HepG2 (cell line): ENCODE measurements around the gene SDCCAG8. TPM values are rescaled to one million over a fixed set of nuclear protein-coding genes. Genes with fewer than 3 reads are reported as not detected.

Experiments
- AHDC1 ChIP-seq: sonication (generic); formaldehyde crosslinking; IDR thresholded peaks from 2 replicates; pipeline ENCODE4 v1.5.1; 2020; ENCODE audit warnings: mild to moderate bottlenecking, missing genetic modification reagents, borderline replicate concordance
- ATAD3A ChIP-seq: sonication (generic); formaldehyde crosslinking; IDR thresholded peaks from 2 replicates; pipeline ENCODE4 v1.4.0; 2020; ENCODE audit warnings: missing genetic modification reagents
- ESRRA ChIP-seq: sonication (generic); formaldehyde crosslinking; IDR thresholded peaks from 2 replicates; pipeline ENCODE4 v1.5.1; 2020; ENCODE audit warnings: mild to moderate bottlenecking, low read depth, missing genetic modification reagents
- ETS1 ChIP-seq: sonication (generic); formaldehyde crosslinking; IDR thresholded peaks from 2 replicates; pipeline ENCODE4 v1.4.0; 2020; ENCODE audit warnings: missing genetic modification reagents
- JUN ChIP-seq: sonication (generic); formaldehyde crosslinking; IDR thresholded peaks from 2 replicates; pipeline ENCODE4 v1.4.0; 2020; ENCODE audit warnings: mild to moderate bottlenecking, missing genetic modification reagents
- KDM4B ChIP-seq: sonication (generic); formaldehyde crosslinking; IDR thresholded peaks from 2 replicates; pipeline ENCODE4 v1.4.0; 2020; ENCODE audit warnings: missing genetic modification reagents
- MED13 ChIP-seq: sonication (generic); formaldehyde crosslinking; IDR thresholded peaks from 2 replicates; pipeline ENCODE4 v1.5.0; 2020; ENCODE audit warnings: missing genetic modification reagents
- PATZ1 ChIP-seq: sonication (generic); formaldehyde crosslinking; IDR thresholded peaks from 2 replicates; pipeline ENCODE4 v1.4.0; 2020; ENCODE audit warnings: missing genetic modification reagents
- U2AF2 ChIP-seq: fragments of 200-400 bp; formaldehyde crosslinking; IDR thresholded peaks from 2 replicates; pipeline ENCODE4 v1.6.1; 2017; ENCODE audit warnings: low read depth, mild to moderate bottlenecking, low read length
- WIZ ChIP-seq: sonication (generic); formaldehyde crosslinking; IDR thresholded peaks from 2 replicates; pipeline ENCODE4 v1.5.1; 2020; ENCODE audit warnings: mild to moderate bottlenecking, missing genetic modification reagents
- ZBTB4 ChIP-seq: sonication (generic); formaldehyde crosslinking; IDR thresholded peaks from 2 replicates; pipeline ENCODE4 v1.4.0; 2020; ENCODE audit warnings: missing genetic modification reagents, mild to moderate bottlenecking, borderline replicate concordance
- ZBTB7A ChIP-seq: sonication (generic); formaldehyde crosslinking; IDR thresholded peaks from 2 replicates; pipeline ENCODE4 v1.8.0; 2022; ENCODE audit warnings: mild to moderate bottlenecking, missing genetic modification reagents
- ZNF282 ChIP-seq: fragments of 450-650 bp; IDR thresholded peaks from 2 replicates; pipeline ENCODE4 v1.6.1; 2018; ENCODE audit not compliant: partially characterized antibody
- ZNF414 ChIP-seq: sonication (generic); formaldehyde crosslinking; IDR thresholded peaks from 2 replicates; pipeline ENCODE4 v1.5.0; 2020; ENCODE audit warnings: missing genetic modification reagents
- ZNF598 ChIP-seq: sonication (generic); formaldehyde crosslinking; IDR thresholded peaks from 2 replicates; pipeline ENCODE4 v1.5.1; 2020; ENCODE audit warnings: mild to moderate bottlenecking, missing genetic modification reagents, borderline replicate concordance
- polyA plus RNA-seq, 8 experiments: library from polyadenylated mRNA; depleted of rRNA in 3 of 8; stranded (reverse) in 7 of 8; unstranded in 1 of 8; fragments of >200 nt; fragmentation: Illumina TruSeq in 4 of 8; extraction: Trizol in 4 of 8; gene quantifications; 2 replicates each; pipeline versions ENCODE4 v1.2.1 to v1.2.3, GENCODE V29; 2011 to 2016; ENCODE audit warnings: low read depth in 4 of 8, missing spikeins in 1 of 8, mixed read lengths in 1 of 8; ENCODE audit not compliant: insufficient read depth in 1 of 8
- total RNA-seq, 5 experiments: library from RNA; depleted of rRNA; stranded (reverse); fragments of >200 nt; fragmentation: Illumina TruSeq; extraction: Trizol; gene quantifications; 2 replicates each; pipeline ENCODE4 v1.2.3, GENCODE V29; 2016; ENCODE audit warnings: low read depth in 1 of 5

SDCCAG8 gene
- total and polyA plus RNA-seq, 2 of the 13 experiments (the other 11 are each of a cell fraction or from before 2014, with no cell fraction given), result 9.5 to 13.4 TPM

GRCh38 chr1:243254927-243255790 lies 682 bp upstream of the SDCCAG8 start, which contains the start of gene CEP170 (continued):
- TF ChIP-seq ZBTB4 (CRISPR knock-in tag) (no peak), PATZ1 (0 out of 2 replicates have a peak, but pooled peaks have one; percentile 30), ETS1 (CRISPR knock-in tag) (no peak), JUN (CRISPR knock-in tag) (no peak; the same call in 1 of the 2 replicates), ZBTB7A (peak; percentile 81), AHDC1 (CRISPR knock-in tag) (no peak), ATAD3A (CRISPR knock-in tag) (no peak), KDM4B (CRISPR knock-in tag) (no peak), MED13 (CRISPR knock-in tag) (no peak), ZNF414 (no peak; the same call in 1 of the 2 replicates), ZNF598 (no peak), WIZ (no peak), ZNF282 (no peak), ESRRA (CRISPR knock-in tag) (peak; percentile 54; the same call in 1 of the 2 replicates), U2AF2 (no peak)
